ENCODE results near the gene CCDC107. TPM values are rescaled to one million over a fixed set of nuclear protein-coding genes. Genes with fewer than 3 reads are reported as not detected.

The CCDC107 gene
- total and polyA plus RNA-seq, 9 donors = 14.6 to 29.8 (median 17.9) TPM

DNA sequence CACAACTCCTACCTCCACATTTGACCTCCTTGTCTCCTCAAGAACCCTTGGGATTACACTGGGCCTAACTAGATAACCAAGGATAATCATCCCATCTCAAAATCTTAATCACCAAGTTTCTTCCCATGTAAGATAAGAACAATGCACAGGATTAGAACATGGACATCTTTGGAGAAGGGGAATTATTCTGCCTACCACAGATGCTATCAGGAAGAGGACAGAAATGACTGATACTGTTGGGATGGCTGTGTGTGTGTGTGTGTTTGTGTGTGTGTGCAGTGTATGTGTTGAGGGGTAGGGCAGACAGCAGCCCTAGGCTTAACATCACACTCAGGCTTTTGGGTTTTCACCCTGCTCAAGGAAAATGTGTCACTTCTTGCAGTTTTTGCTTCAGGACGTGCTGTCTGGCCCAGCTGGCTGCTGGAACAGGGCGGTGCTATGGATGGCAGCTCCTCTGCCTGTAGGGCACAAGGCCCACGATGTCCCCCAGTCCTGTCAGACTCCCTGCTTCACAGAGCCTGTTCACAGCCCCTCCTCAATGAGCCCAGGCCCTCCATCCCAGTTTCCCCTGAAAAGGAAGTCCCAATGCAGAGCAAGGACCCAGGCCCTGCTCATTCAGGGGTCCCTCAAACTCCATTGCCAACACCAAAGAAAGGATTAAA, 23.4 kb downstream of the CCDC107 start:
- Histone ChIP-seq H3K36me3 (no peaks in the 10 kb centered on the region), H3K27ac (no peak overlapping the region), H3K9me3 (no peaks in the 10 kb centered on the region), H3K4me1 (ENCODE audit: insufficient read depth) (peaks cover 7% of the 10 kb centered on the region), H3K27me3 (no peaks in the 10 kb centered on the region), H3K4me3 (no peak overlapping the region)
- intact Hi-C loops (cut with DNase I) = no loop called here
- no peak for DNase-seq
- 54 to 59% (median 58%) methylated on average over 3 of the region's 3 CpGs for WGBS, 3 donors
- TF ChIP-seq POLR2A (IDR thresholded peaks at IDR 0.05) (no peak), EP300 (IDR thresholded peaks at IDR 0.05) (no peak)
- TF ChIP-seq, protein P1, sequence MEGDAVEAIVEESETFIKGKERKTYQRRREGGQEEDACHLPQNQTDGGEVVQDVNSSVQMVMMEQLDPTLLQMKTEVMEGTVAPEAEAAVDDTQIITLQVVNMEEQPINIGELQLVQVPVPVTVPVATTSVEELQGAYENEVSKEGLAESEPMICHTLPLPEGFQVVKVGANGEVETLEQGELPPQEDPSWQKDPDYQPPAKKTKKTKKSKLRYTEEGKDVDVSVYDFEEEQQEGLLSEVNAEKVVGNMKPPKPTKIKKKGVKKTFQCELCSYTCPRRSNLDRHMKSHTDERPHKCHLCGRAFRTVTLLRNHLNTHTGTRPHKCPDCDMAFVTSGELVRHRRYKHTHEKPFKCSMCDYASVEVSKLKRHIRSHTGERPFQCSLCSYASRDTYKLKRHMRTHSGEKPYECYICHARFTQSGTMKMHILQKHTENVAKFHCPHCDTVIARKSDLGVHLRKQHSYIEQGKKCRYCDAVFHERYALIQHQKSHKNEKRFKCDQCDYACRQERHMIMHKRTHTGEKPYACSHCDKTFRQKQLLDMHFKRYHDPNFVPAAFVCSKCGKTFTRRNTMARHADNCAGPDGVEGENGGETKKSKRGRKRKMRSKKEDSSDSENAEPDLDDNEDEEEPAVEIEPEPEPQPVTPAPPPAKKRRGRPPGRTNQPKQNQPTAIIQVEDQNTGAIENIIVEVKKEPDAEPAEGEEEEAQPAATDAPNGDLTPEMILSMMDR (IDR thresholded peaks at IDR 0.05) = no peak

DNA sequence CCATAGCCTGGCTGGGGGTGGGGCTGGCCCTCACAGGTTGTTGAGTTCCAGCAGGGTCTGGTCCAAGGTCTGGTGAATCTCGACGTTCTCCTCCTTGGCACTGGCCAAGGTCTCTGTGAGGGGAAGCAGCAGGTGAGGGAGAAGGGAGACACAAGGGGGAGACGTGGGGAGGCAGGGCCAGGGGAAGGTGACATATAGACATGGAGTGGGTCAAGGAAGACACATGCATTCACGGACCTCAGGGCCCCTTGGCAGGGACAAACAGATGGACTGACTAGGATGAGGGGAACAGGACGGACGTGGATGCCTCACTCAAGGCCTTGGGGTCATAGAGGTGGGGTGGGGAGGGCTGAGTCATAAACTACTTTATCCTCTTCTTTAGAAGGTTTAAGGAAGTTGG, 24.0 kb downstream of the CCDC107 start:
- no peaks in the 10 kb centered on the region for H3K27me3 ChIP-seq
- no peaks in the 10 kb centered on the region for H3K36me3 ChIP-seq
- DNase-seq = peak in 1 of 5 donors; percentile 16
- TF ChIP-seq POLR2A (IDR thresholded peaks at IDR 0.05) (no peak), EP300 (IDR thresholded peaks at IDR 0.05) (no peak)
- TF ChIP-seq, protein P1 (IDR thresholded peaks at IDR 0.05) = no peak
- H3K9me3 ChIP-seq = no peaks in the 10 kb centered on the region
- H3K4me1 ChIP-seq (ENCODE audit: insufficient read depth) = peaks cover 9% of the 10 kb centered on the region
- H3K4me3 ChIP-seq = no peak overlapping the region
- intact Hi-C loops (cut with DNase I) = no loop called here
- H3K27ac ChIP-seq = no peak overlapping the region
- 28 to 42% (median 30%) methylated on average over 6 of the region's 6 CpGs for WGBS, 3 donors

DNA sequence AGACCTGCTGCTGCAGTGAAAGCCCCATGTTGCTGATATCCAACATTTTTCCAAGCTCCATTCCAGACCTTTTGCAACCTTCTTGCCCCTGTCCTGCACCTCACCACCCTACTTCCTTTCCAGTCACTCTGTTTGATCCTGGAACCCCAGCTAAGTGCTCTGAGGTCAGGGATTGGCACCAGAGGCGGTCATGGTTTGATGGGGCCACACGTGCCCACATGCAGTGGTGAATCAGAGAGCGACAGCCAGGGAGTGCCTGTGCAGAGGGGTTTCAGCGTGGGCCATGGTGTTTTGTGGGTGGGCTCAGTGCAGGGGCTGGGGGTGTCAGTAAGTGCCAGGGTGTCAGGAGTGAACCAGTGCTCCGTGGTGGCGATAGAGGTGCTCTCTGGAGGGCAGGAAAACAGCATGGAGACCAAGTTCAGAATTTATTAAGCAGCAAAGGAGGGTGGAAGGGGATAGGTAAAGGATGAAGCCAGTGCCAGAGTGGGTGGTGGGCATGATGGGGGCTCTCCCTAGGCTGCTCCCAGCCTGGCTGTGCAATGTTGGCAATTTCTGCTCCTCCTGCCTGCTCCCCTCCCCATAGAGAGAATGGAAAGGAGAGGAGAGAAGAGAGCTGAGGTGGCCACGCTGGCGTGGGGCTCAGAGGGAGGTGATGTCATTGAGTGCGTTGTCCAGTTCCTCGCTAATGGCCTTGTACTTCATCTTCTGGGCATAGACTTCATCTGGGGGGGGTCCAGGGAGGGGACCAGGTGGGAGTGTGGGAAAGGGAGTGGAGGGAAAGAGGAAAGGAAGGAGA, 24.6 kb downstream of the CCDC107 start:
- Histone ChIP-seq H3K27ac (no peak overlapping the region), H3K36me3 (no peaks in the 10 kb centered on the region), H3K27me3 (no peaks in the 10 kb centered on the region), H3K4me3 (no peak overlapping the region), H3K9me3 (no peaks in the 10 kb centered on the region), H3K4me1 (ENCODE audit: insufficient read depth) (peaks cover 9% of the 10 kb centered on the region)
- WGBS, 3 donors = 70 to 74% (median 72%) methylated on average over 10 of the region's 10 CpGs
- no peak for DNase-seq
- intact Hi-C loops (cut with DNase I) = no loop called here
- TF ChIP-seq EP300 (IDR thresholded peaks at IDR 0.05) (no peak), POLR2A (IDR thresholded peaks at IDR 0.05) (no peak)
- TF ChIP-seq, protein P1 (IDR thresholded peaks at IDR 0.05) = no peak

DNA sequence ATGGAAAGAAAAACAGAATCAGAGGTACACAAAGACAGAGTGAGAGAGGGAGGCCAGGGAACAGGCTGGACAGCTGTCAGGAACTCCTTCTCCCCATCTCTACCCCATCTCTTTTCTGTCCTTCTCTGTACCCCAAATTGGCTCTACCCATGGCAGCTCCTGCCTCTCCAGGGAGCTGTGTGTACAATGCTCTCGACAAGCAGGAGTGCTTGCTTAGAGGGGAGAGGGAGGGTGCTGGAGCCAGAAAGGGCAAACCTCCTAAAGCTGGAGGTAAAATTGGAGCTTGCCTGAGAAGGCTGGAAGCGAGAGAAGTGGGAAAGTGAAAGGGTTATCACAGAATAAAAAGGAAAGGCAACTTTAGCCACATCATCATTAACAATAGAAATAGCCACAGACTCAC, 25.2 kb downstream of the CCDC107 start:
- Histone ChIP-seq H3K4me1 (ENCODE audit: insufficient read depth) (peaks cover 13% of the 10 kb centered on the region), H3K9me3 (no peaks in the 10 kb centered on the region), H3K27ac (no peak overlapping the region), H3K36me3 (no peaks in the 10 kb centered on the region), H3K4me3 (no peak overlapping the region), H3K27me3 (no peaks in the 10 kb centered on the region)
- intact Hi-C loops (cut with DNase I) = no loop called here
- WGBS, 3 donors = 49 to 56% (median 56%) methylated on average over 2 of the region's 2 CpGs
- no peak for TF ChIP-seq EP300 (IDR thresholded peaks at IDR 0.05)
- TF ChIP-seq, protein P1 (IDR thresholded peaks at IDR 0.05) = no peak
- TF ChIP-seq POLR2A (IDR thresholded peaks at IDR 0.05) = no peak
- no peak for DNase-seq

Measured in ovary (tissue), 9 donors.